ENCODE results near the gene PPP3CA.

- TF ChIP-seq EZH2 (IDR thresholded peaks at IDR 0.05) (no peak), POLR2AphosphoS5 (IDR thresholded peaks at IDR 0.05; ENCODE audit: borderline replicate concordance, low read depth, low read length) (no peak), FOXP2 (optimal IDR thresholded peaks at IDR 0.05; ENCODE audit: control extremely low read depth, extremely low read length, insufficient read depth) (no peak)
Observed at GRCh38 chr4:101287324-101287723, 60.0 kb downstream of the PPP3CA start.

Measured in SK-N-MC (cell line).